Pancreas (tissue), 10 donors: ENCODE measurements around the gene ATG4B. TPM values are rescaled to one million over a fixed set of nuclear protein-coding genes. Genes with fewer than 3 reads are reported as not detected.

Source experiments
- ATAC-seq, 4 donors: fragments of 200-7000 bp; cut with Tn5 transposase; one replicate each; pipeline versions ENCODE4 v1.8.0 to v1.9.1; 2020; ENCODE audit warnings: mild to moderate bottlenecking in 4 of 4, moderate library complexity in 4 of 4
- DNase-seq, 6 donors: peaks; one replicate each; pipeline ENCODE4 v3.0.0-alpha.2; 2020
- FAIRE-seq: peaks from 2 replicates; lab custom pipeline; 2012; peaks lifted over from hg19 to GRCh38; lab: Jason Lieb, UNC
- H3K27ac ChIP-seq, 4 donors: fragments of 200-600 bp; sonication (generic); 1 replicate in 3 of 4; 2 replicates in 1 of 4; pipeline versions ENCODE4 v1.5.0 to v1.8.0; 2020
- H3K27me3 ChIP-seq, 4 donors: fragments of 200-600 bp; one replicate each; pipeline ENCODE4 v1.8.0; 2021
- H3K36me3 ChIP-seq, 3 donors: fragments of 200-600 bp; sonication (generic) in 1 of 3; one replicate each; pipeline versions ENCODE4 v1.5.0 to v1.8.0; 2020 to 2021
- H3K4me1 ChIP-seq, 3 donors: fragments of 200-600 bp; one replicate each; pipeline ENCODE4 v1.8.0; 2021
- H3K4me3 ChIP-seq, 4 donors: fragments of 200-600 bp; sonication (generic) in 2 of 4; one replicate each; pipeline versions ENCODE4 v1.5.0 to v1.8.0; 2020 to 2021
- H3K9me3 ChIP-seq, 4 donors: fragments of 200-600 bp; one replicate each; pipeline ENCODE4 v1.8.0; 2021
- CTCF ChIP-seq, 4 donors: fragments of 200-600 bp; sonication (generic) in 3 of 4; IDR thresholded peaks; one replicate each; pipeline versions ENCODE4 v1.5.0 to v1.8.0; 2021; ENCODE audit warnings: antibody characterized with exemption in 4 of 4
- WGBS, 2 donors: extraction: QIAGEN DNeasy Blood & Tissue Kit; methylation state at CpG; one replicate each; pipeline ENCODE4 v1.1.7; 2013; 5-methylcytosine and 5-hydroxymethylcytosine counted together
- intact Hi-C, 3 donors: fragments of 100-400 bp; cut with DNase I; formaldehyde crosslinking; loops; one replicate each; pipeline versions ENCODE4 v1.11.1 to v1.14.2; 2022
- polyA plus RNA-seq, 2 donors: library from polyadenylated mRNA; stranded (reverse); fragments of 200-250 nt; gene quantifications; one replicate each; pipeline ENCODE4 v1.2.3, GENCODE V29; 2013
- total RNA-seq, 6 donors: library from RNA; stranded (reverse); fragmentation: NEBNext Ultra II Directional in 4 of 6; extraction: Animal tissue kit (Norgen Biotek cat#: 25700) in 4 of 6; gene quantifications; one replicate each; pipeline versions ENCODE4 v1.2.1 to v1.2.4, GENCODE V29; 2021 to 2023
- donor health status: healthy with polysubstance abuse.
- donor health status: DM: no; HTN: no; CAD: no; lungs with moderate emphysema.
- donor health status: DM: no; HTN: no; CAD: no.
- donor health status: control.
- donor health status: control.
- donor health status: Bipolar disorder and iron deficiency.
- donor health status: DM: yes; HTN: yes; CAD: no.
- donor health status: DM: no; HTN: no; CAD: no.
- donor health status: DM: no; HTN: no; CAD: no.
- donor health status: DM: yes; HTN: yes; CAD: no.

The ATG4B gene
- total and polyA plus RNA-seq, 8 donors = 22.8 to 107 (median 31.2) TPM

DNA sequence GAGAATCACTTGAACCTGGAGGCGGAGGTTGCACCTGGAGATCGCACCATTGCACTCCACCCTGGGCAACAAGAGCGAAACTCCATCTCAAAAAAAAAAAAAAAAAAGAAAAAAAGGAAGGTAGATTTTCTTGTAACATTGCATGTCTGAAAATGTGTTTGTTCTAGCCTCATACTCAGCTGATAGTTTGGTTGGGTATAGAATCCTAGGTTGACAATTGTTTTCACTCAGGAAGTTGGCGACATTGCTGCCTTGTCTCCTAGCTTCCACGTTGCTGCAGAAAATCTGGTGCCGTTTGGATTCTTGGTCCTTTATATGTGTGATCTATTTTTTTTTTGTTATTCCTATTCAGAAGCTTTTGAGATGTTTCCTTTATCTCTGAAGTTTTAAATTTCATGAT lies 69.0 kb downstream of the ATG4B start:
- intact Hi-C loops = no loop called here
- Histone ChIP-seq H3K27ac (no peak overlapping the region), H3K4me3 (no peak overlapping the region), H3K4me1 (peaks cover 4 to 6% (median 5%) of the 10 kb centered on the region in 3 donors), H3K27me3 (no peaks in the 10 kb centered on the region), H3K9me3 (no peaks in the 10 kb centered on the region), H3K36me3 (peaks cover 0 to 52% (median 28%) of the 10 kb centered on the region in 3 donors)
- no peak for TF ChIP-seq CTCF (IDR thresholded peaks at IDR 0.05)
- WGBS, 2 donors = 98 to 99% methylated on average over 6 of the region's 6 CpGs
- no peak for FAIRE-seq
- no peak for ATAC-seq
- peak in 1 of 6 donors; percentile 4 for DNase-seq

- WGBS, 2 donors = 84 to 91% methylated on average over 10 of the region's 10 CpGs
- no peak for ATAC-seq
These were observed 71.4 kb downstream of the ATG4B start for GRCh38 chr2:241708879-241709278.

GRCh38 chr2:241719093-241719492 lies 81.6 kb downstream of the ATG4B start:
- Histone ChIP-seq H3K27ac (no peak overlapping the region), H3K4me3 (no peak overlapping the region), H3K36me3 (peaks cover 2 to 47% (median 24%) of the 10 kb centered on the region in 3 donors), H3K27me3 (no peaks in the 10 kb centered on the region), H3K4me1 (no peaks in the 10 kb centered on the region), H3K9me3 (no peaks in the 10 kb centered on the region)
- intact Hi-C loops = no loop called here
- no peak for TF ChIP-seq CTCF (IDR thresholded peaks at IDR 0.05)
- FAIRE-seq (no peak), DNase-seq (no peak), ATAC-seq (no peak)
- WGBS, 2 donors = 95 to 96% methylated on average over 12 to 16 of the region's 16 CpGs

More at GRCh38 chr2:241708879-241709278, 71.4 kb downstream of the ATG4B start:
- Histone ChIP-seq H3K27ac (no peak overlapping the region), H3K36me3 (peaks cover 0 to 71% (median 36%) of the 10 kb centered on the region in 3 donors), H3K9me3 (no peaks in the 10 kb centered on the region), H3K27me3 (no peaks in the 10 kb centered on the region), H3K4me3 (no peak overlapping the region), H3K4me1 (no peaks in the 10 kb centered on the region)
- no peak for FAIRE-seq
- peak in 1 of 6 donors; percentile 11 for DNase-seq
- intact Hi-C loops = no loop called here
- TF ChIP-seq CTCF (IDR thresholded peaks at IDR 0.05) = no peak

DNA sequence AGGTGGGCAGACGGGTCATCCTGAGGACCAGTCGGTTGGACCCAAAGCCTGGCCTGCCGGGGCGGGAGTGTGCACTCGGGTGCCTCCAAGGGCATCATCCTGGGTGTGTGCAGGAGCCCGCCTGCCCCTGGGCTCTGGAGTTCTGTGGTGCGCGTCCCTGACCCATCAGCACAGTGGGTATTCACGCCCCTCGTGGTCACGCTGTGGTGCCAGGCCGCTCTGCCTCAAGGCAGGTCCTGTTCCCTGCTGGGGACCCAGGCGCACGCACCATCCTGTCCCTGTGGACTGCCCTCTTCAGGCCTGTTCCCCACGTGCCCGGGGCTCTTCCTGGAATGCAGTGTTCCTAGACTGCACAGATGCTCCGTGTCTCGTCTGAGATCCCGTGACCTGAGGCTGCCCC lies 82.6 kb downstream of the ATG4B start:
- Histone ChIP-seq H3K36me3 (peaks cover 2 to 47% (median 16%) of the 10 kb centered on the region in 3 donors), H3K27me3 (no peaks in the 10 kb centered on the region), H3K9me3 (no peaks in the 10 kb centered on the region), H3K4me1 (no peaks in the 10 kb centered on the region), H3K4me3 (no peak overlapping the region), H3K27ac (no peak overlapping the region)
- DNase-seq = no peak
- intact Hi-C loops = no loop called here
- no peak for FAIRE-seq
- ATAC-seq = peak in 1 of 4 donors; percentile 8
- no peak for TF ChIP-seq CTCF (IDR thresholded peaks at IDR 0.05)
- 94 to 95% methylated on average over 19 of the region's 19 CpGs for WGBS, 2 donors

DNA sequence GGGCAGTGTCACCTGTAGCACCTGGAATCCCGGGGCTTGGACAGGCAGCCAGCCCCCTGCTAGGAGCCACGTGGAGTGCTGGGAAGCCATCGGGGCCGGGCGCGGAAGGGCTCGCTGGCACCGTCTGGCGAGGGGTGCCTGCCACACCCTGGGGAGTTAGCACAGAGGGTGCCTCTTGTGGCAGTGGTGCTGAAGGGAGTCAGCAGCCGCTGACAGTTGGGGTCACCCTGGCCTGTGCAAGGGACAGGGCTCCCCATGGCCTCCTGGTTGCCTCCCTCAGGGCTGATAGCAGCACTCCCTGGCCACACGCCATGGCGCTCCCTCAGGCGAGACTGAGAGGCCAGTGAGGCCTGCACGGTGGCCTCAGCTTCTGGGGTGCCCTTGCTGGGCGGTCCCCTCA lies 83.1 kb downstream of the ATG4B start:
- no peaks in the 10 kb centered on the region for H3K9me3 ChIP-seq
- no peaks in the 10 kb centered on the region for H3K4me1 ChIP-seq
- ATAC-seq (no peak), DNase-seq (peak in 1 of 6 donors; percentile 79), FAIRE-seq (no peak)
- no peak overlapping the region for H3K4me3 ChIP-seq
- H3K27ac ChIP-seq = no peak overlapping the region
- 93 to 97% methylated on average over 15 of the region's 15 CpGs for WGBS, 2 donors
- H3K36me3 ChIP-seq = peaks cover 2 to 52% (median 16%) of the 10 kb centered on the region in 3 donors
- TF ChIP-seq CTCF (IDR thresholded peaks at IDR 0.05) = no peak
- intact Hi-C loops = no loop called here
- no peaks in the 10 kb centered on the region for H3K27me3 ChIP-seq
